ENCODE results near the gene ZFAND2B.
"Not testable (repeated sequence)": the region's sequence is repeated elsewhere in the genome, so short reads cannot be mapped to it uniquely, and the experiment has no call there.

ZFAND2B gene

GRCh38 chr2:219175928-219176817 lies 30.4 kb upstream of the ZFAND2B start:
- DNase-seq (ENCODE audit: low spot score), result peak; percentile 23

GRCh38 chr2:219176818-219177551 lies 29.6 kb upstream of the ZFAND2B start, which contains the start of gene CNPPD1:
CNPPD1 (minus strand) TSS chr2:219176925; CDS start chr2:219176828, 97 bp downstream.
- DNase-seq (ENCODE audit: low spot score), result peak; percentile 87

- peak; percentile 91 for DNase-seq (ENCODE audit: low spot score)
These were observed 28.8 kb upstream of the ZFAND2B start, which contains the start of gene RETREG2 for GRCh38 chr2:219177552-219178376. RETREG2 (plus strand) TSS chr2:219178275; CDS start chr2:219178353, 78 bp downstream.

- DNase-seq (ENCODE audit: low spot score), result peak; percentile 24
These were observed 28.0 kb upstream of the ZFAND2B start for GRCh38 chr2:219178377-219179175.

GRCh38 chr2:219179601-219180465 lies 26.7 kb upstream of the ZFAND2B start:
- DNase-seq (ENCODE audit: low spot score), result no peak

GRCh38 chr2:219180961-219181360 lies 25.6 kb upstream of the ZFAND2B start:
- no peak for DNase-seq (ENCODE audit: low spot score)

- no peak for DNase-seq (ENCODE audit: low spot score)
These were observed 25.1 kb upstream of the ZFAND2B start for GRCh38 chr2:219181531-219181930.

GRCh38 chr2:219182331-219183150 lies 24.0 kb upstream of the ZFAND2B start:
- DNase-seq (ENCODE audit: low spot score), result no peak

GRCh38 chr2:219183151-219183772 lies 23.3 kb upstream of the ZFAND2B start:
- DNase-seq (ENCODE audit: low spot score), result no peak

GRCh38 chr2:219184121-219184520 lies 22.5 kb upstream of the ZFAND2B start:
- no peak for DNase-seq (ENCODE audit: low spot score)

- no peak for DNase-seq (ENCODE audit: low spot score)
These were observed 19.7 kb upstream of the ZFAND2B start for GRCh38 chr2:219186754-219187456.

GRCh38 chr2:219197388-219197787 lies 9.2 kb upstream of the ZFAND2B start:
- DNase-seq (ENCODE audit: low spot score), result no peak

- no peak for DNase-seq (ENCODE audit: low spot score)
These were observed 7.6 kb upstream of the ZFAND2B start for GRCh38 chr2:219198974-219199373.

GRCh38 chr2:219199470-219200211 lies 6.9 kb upstream of the ZFAND2B start:
- no peak for DNase-seq (ENCODE audit: low spot score)

- peak; percentile 35 for DNase-seq (ENCODE audit: low spot score)
These were observed 5.9 kb upstream of the ZFAND2B start for GRCh38 chr2:219200502-219201326.

GRCh38 chr2:219201331-219201730 lies 5.3 kb upstream of the ZFAND2B start:
- not testable (repeated sequence) for DNase-seq (ENCODE audit: low spot score)

All from CD4-positive, alpha-beta T cell treated with Interleukin-2 at 100 ng/mL for 4 hours (primary cell).